Measurements from ENCODE around the gene CAPZA1.
"Not testable (repeated sequence)": the region's sequence is repeated elsewhere in the genome, so short reads cannot be mapped to it uniquely, and the experiment has no call there.

CAPZA1 gene

GRCh38 chr1:112628516-112628915 is 8.9 kb downstream of the CAPZA1 start:
- no peak for DNase-seq

- no peak for DNase-seq
Measured at GRCh38 chr1:112629256-112629655, 9.6 kb downstream of the CAPZA1 start.

- no peak for DNase-seq
Measured at GRCh38 chr1:112633628-112634027, 14.0 kb downstream of the CAPZA1 start.

- DNase-seq, result no peak
Measured at GRCh38 chr1:112634367-112634766, 14.7 kb downstream of the CAPZA1 start.

- no peak for DNase-seq
Measured at GRCh38 chr1:112636056-112636455, 16.4 kb downstream of the CAPZA1 start.

- DNase-seq, result no peak
Measured at GRCh38 chr1:112636597-112637253, 17.1 kb downstream of the CAPZA1 start.

- no peak for DNase-seq
Measured at GRCh38 chr1:112637254-112638109, 17.9 kb downstream of the CAPZA1 start.

- no peak for DNase-seq
Measured at GRCh38 chr1:112638110-112638428, 18.4 kb downstream of the CAPZA1 start.

GRCh38 chr1:112640437-112640836 is 20.8 kb downstream of the CAPZA1 start:
- DNase-seq, result not testable (repeated sequence)

GRCh38 chr1:112643080-112643479 is 23.4 kb downstream of the CAPZA1 start:
- DNase-seq, result no peak

- no peak for DNase-seq
Measured at GRCh38 chr1:112646225-112646624, 26.6 kb downstream of the CAPZA1 start.

- no peak for DNase-seq
Measured at GRCh38 chr1:112651205-112651604, 31.6 kb downstream of the CAPZA1 start.

GRCh38 chr1:112665857-112666256 is 46.2 kb downstream of the CAPZA1 start:
- DNase-seq, result no peak

- DNase-seq, result no peak
Measured at GRCh38 chr1:112666946-112667345, 47.3 kb downstream of the CAPZA1 start.

- no peak for DNase-seq
Measured at GRCh38 chr1:112672009-112672408, 52.4 kb downstream of the CAPZA1 start.

GRCh38 chr1:112672842-112673241 is 53.2 kb downstream of the CAPZA1 start:
- DNase-seq, result no peak

- DNase-seq, result no peak
Measured at GRCh38 chr1:112673592-112674439, 54.2 kb downstream of the CAPZA1 start.

- DNase-seq, result peak; percentile 36
Measured at GRCh38 chr1:112674440-112674985, 54.9 kb downstream of the CAPZA1 start, which contains the start of gene MOV10. Gene MOV10 (plus strand): TSS chr1:112674659. CDS start chr1:112674913, 254 bp downstream.

- DNase-seq, result peak; percentile 19
Measured at GRCh38 chr1:112674986-112675727, 55.5 kb downstream of the CAPZA1 start.

GRCh38 chr1:112675728-112676381 is 56.2 kb downstream of the CAPZA1 start:
- DNase-seq, result no peak

- no peak for DNase-seq
Measured at GRCh38 chr1:112676543-112676942, 56.9 kb downstream of the CAPZA1 start.

- no peak for DNase-seq
Measured at GRCh38 chr1:112677501-112677900, 57.9 kb downstream of the CAPZA1 start.
